GM10266 (cell line): ENCODE data around the gene SDHAF3.
"Not testable (repeated sequence)": the region's sequence is repeated elsewhere in the genome, so short reads cannot be mapped to it uniquely, and the experiment has no call there.

ENCODE experiments used
- DNase-seq: peaks from one replicate; pipeline ENCODE4 v3.0.0; 2012; ENCODE audit errors: extremely low spot score
- CTCF ChIP-seq: IDR thresholded peaks from 2 replicates; pipeline ENCODE4 v1.5.1; 2012; ENCODE audit warnings: mild to moderate bottlenecking, low read depth; ENCODE audit not compliant: control insufficient read depth, insufficient read depth; ENCODE audit errors: missing control alignments

Gene SDHAF3

GRCh38 chr7:97117372-97118188 lies at the start of gene SDHAF3:
Gene SDHAF3, plus strand, starts transcription at chr7:97117698. Its CDS starts 26 bp downstream, at chr7:97117724.
- peak; percentile 22 for TF ChIP-seq CTCF
- DNase-seq = peak; percentile 88

- DNase-seq = not testable (repeated sequence)
Measured at GRCh38 chr7:97072025-97072424, 45.5 kb upstream of the SDHAF3 start.

DNA sequence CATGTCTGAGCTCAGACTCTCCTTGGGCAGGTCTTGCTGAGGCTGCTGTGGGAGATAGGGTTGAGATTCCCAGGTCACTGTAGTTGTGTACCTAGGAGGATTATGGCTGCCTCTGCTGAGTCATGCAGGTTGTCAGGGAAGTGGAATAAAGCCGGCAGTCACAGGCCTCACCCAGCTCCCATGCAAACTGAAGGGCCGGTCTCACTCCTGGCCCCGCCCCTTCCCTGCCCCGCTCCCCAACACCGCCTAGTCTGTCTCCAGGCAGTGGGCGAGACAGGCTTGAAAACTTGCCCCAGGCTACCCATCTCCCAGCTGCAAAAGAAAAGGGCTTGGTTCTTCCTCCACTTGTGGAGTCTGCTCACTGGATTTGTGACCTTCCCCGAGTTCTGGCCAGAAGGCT lies 41.6 kb upstream of the SDHAF3 start:
- TF ChIP-seq CTCF = no peak
- DNase-seq = no peak

GRCh38 chr7:97078023-97078969 lies 39.2 kb upstream of the SDHAF3 start:
- DNase-seq = no peak
- TF ChIP-seq CTCF = no peak

DNA sequence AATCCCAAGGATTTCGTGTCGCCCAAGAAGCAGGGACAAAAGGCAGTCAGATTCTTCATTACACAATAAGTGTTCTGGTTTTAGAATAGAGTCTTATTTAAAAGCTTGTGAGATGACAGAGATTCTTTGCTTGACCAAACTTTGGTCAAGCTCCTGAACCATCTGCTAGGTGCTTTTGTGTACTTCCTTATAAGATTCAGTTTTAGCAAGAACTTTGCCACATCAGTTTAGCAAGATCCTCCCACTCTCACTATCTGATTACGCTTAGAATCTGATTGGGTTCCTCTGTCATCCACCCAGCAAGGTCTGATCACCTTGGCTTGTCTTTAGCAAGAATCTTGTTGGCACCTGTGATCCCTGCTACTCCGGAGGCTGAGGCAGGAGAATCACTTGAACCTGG lies 38.2 kb upstream of the SDHAF3 start:
- TF ChIP-seq CTCF = no peak
- no peak for DNase-seq

DNA sequence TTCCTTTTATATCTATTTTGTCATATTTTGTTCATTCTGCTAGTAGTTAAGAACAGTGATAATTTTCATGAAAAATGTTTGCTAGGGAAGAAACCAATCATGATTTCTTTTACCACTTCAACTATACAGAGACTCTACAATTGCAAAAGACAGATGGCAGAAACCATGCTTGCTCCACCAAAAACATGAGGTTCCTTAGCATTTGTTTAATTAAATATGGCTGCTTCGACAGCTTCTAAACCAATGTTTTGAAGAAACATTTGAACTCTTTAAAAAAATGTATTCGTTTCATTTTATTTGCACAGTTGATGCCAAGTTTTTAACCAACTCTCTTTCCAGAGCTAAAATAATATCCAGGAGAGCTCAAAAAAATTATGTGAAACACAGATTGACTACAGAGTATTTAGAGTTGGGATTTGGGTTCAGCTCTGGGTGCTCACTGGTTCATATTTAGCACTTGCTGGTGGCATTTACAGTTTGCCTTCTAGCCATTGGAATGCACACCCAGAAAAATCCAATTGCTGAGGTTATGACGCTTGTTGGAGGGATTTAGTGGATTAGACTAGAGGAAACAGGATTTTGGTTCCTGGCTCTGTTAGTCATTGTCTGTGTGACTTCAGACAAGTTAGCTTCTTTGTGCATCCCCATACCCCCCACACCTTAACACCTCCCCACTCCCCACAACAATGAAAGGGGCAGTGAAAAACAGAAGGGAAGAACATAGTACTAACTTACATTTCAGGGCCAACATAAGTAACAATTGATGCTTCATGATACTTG lies 35.8 kb upstream of the SDHAF3 start:
- no peak for DNase-seq
- TF ChIP-seq CTCF = no peak

GRCh38 chr7:97088364-97088763 lies 29.1 kb upstream of the SDHAF3 start:
- no peak for TF ChIP-seq CTCF
- DNase-seq = no peak
